Cardiac muscle cell (in vitro differentiated cells and primary cell): ENCODE data around the gene CD37. TPM values are rescaled to one million over a fixed set of nuclear protein-coding genes. Genes with fewer than 3 reads are reported as not detected.

ENCODE experiments used
- DNase-seq, 2 donors: peaks; one replicate each; pipeline versions ENCODE4 v3.0.0 to v3.0.0-alpha.2; 2010 to 2017; ENCODE audit warnings: low read depth in 1 of 2, low spot score in 1 of 2
- H3K27ac ChIP-seq: fragments of 200-600 bp; sonication (generic); 2 replicates; pipeline ENCODE4 v1.5.1; 2016
- H3K27me3 ChIP-seq: fragments of 200-600 bp; sonication (generic); 2 replicates; pipeline ENCODE4 v1.6.0; 2016; ENCODE audit warnings: control low read depth
- H3K36me3 ChIP-seq: fragments of 200-600 bp; sonication (generic); 2 replicates; pipeline ENCODE4 v1.5.1; 2016; ENCODE audit warnings: control low read depth
- H3K4me1 ChIP-seq: fragments of 200-600 bp; sonication (generic); 2 replicates; pipeline ENCODE4 v1.8.1; 2017; ENCODE audit warnings: low read depth, mild to moderate bottlenecking, mixed run types
- H3K4me3 ChIP-seq: fragments of 200-600 bp; sonication (generic); 2 replicates; pipeline ENCODE4 v1.5.1; 2016; ENCODE audit warnings: mild to moderate bottlenecking
- H3K9me3 ChIP-seq: fragments of 200-600 bp; sonication (generic); 2 replicates; pipeline ENCODE4 v1.5.1; 2017; ENCODE audit warnings: low read depth, mild to moderate bottlenecking, control low read depth
- CTCF ChIP-seq: IDR thresholded peaks from 2 replicates; pipeline ENCODE4 v1.5.1; 2012; ENCODE audit warnings: low read depth, mild to moderate bottlenecking, low read length
- polyA plus RNA-seq: library from polyadenylated mRNA; unstranded; fragments of >200 nt; fragmentation: Nextera tagmentation; extraction: Ambion mirVana; gene quantifications from 2 replicates; pipeline ENCODE4 v1.2.1, GENCODE V29; 2016
- total RNA-seq: library from RNA; depleted of rRNA; stranded (reverse); fragments of >200 nt; gene quantifications from 2 replicates; pipeline ENCODE4 v1.2.3, GENCODE V29; 2016

CD37 gene
- total and polyA plus RNA-seq, 2 experiments from 2014 or later: 17.9 TPM; not detected in 1

GRCh38 chr19:49342291-49342721, 7.1 kb downstream of the CD37 start:
- no peak for DNase-seq
- H3K4me1 ChIP-seq: no peaks in the 10 kb centered on the region
- TF ChIP-seq CTCF: no peak
- H3K27ac ChIP-seq: no peak overlapping the region
- H3K9me3 ChIP-seq: no peaks in the 10 kb centered on the region
- no peaks in the 10 kb centered on the region for H3K27me3 ChIP-seq
- no peak overlapping the region for H3K4me3 ChIP-seq
- peaks cover 60% of the 10 kb centered on the region for H3K36me3 ChIP-seq

GRCh38 chr19:49343123-49343522, 7.9 kb downstream of the CD37 start:
- Histone ChIP-seq H3K9me3 (no peaks in the 10 kb centered on the region), H3K4me1 (no peaks in the 10 kb centered on the region), H3K27me3 (no peaks in the 10 kb centered on the region), H3K27ac (no peak overlapping the region), H3K36me3 (peaks cover 66% of the 10 kb centered on the region), H3K4me3 (no peak overlapping the region)
- no peak for DNase-seq
- TF ChIP-seq CTCF: no peak

- Histone ChIP-seq H3K27ac (no peak overlapping the region), H3K4me1 (no peaks in the 10 kb centered on the region), H3K36me3 (peaks cover 78% of the 10 kb centered on the region), H3K4me3 (no peak overlapping the region), H3K9me3 (no peaks in the 10 kb centered on the region), H3K27me3 (no peaks in the 10 kb centered on the region)
- DNase-seq: no peak
- TF ChIP-seq CTCF: no peak
These were observed 9.6 kb downstream of the CD37 start for GRCh38 chr19:49344505-49345423.

GRCh38 chr19:49347191-49347590, 12.0 kb downstream of the CD37 start:
- Histone ChIP-seq H3K27ac (no peak overlapping the region), H3K36me3 (peaks cover 83% of the 10 kb centered on the region), H3K4me3 (no peak overlapping the region), H3K4me1 (no peaks in the 10 kb centered on the region), H3K9me3 (no peaks in the 10 kb centered on the region), H3K27me3 (no peaks in the 10 kb centered on the region)
- no peak for TF ChIP-seq CTCF
- no peak for DNase-seq

- peak; percentile 55 to 67 for DNase-seq
- Histone ChIP-seq H3K36me3 (peaks cover 78% of the 10 kb centered on the region), H3K4me3 (no peak overlapping the region), H3K27ac (no peak overlapping the region), H3K4me1 (no peaks in the 10 kb centered on the region), H3K27me3 (no peaks in the 10 kb centered on the region), H3K9me3 (no peaks in the 10 kb centered on the region)
- TF ChIP-seq CTCF: peak; percentile 28
These were observed 12.6 kb downstream of the CD37 start for GRCh38 chr19:49347835-49348234.
